Activated T-helper 17 cell treated with anti-CD3 and anti-CD28 coated beads, Interleukin-2, amount 50 U/mL, for 72 hours (primary cell): ENCODE data around the gene TBL3. TPM values are rescaled to one million over a fixed set of nuclear protein-coding genes. Genes with fewer than 3 reads are reported as not detected.

Source experiments
- ATAC-seq: fragments of 150-1000 bp; cut with Tn5 transposase; replicated peaks from 2 replicates; pipeline ENCODE4 v1.10.0; 2021; ENCODE audit warnings: mild to moderate bottlenecking, moderate library complexity
- H3K27ac Mint-ChIP-seq: one replicate; pipeline ENCODE4 v1.8.0; 2022; ENCODE audit warnings: mixed read lengths
- H3K27me3 Mint-ChIP-seq: one replicate; pipeline ENCODE4 v1.8.0; 2022; ENCODE audit warnings: mixed read lengths
- H3K36me3 Mint-ChIP-seq: one replicate; pipeline ENCODE4 v1.8.0; 2022; ENCODE audit warnings: low read depth, mild to moderate bottlenecking, mixed read lengths
- H3K4me1 Mint-ChIP-seq: one replicate; pipeline ENCODE4 v1.8.0; 2022; ENCODE audit warnings: mixed read lengths
- H3K4me3 Mint-ChIP-seq: one replicate; pipeline ENCODE4 v1.8.0; 2022; ENCODE audit warnings: mild to moderate bottlenecking, mixed read lengths
- H3K9me3 Mint-ChIP-seq: one replicate; pipeline ENCODE4 v1.8.0; 2022; ENCODE audit warnings: mixed read lengths
- total RNA-seq, 2 donors: library from RNA; stranded (reverse); gene quantifications; one replicate each; pipeline ENCODE4 v1.2.3, GENCODE V29; 2022

The TBL3 gene
- total RNA-seq, 2 donors from 2014 or later, result 23.0 to 37.3 TPM

GRCh38 chr16:2015117-2015946 is 43.5 kb downstream of the TBL3 start:
- no peak for ATAC-seq
- Mint-ChIP-seq H3K27me3 (peaks cover 4% of the 10 kb centered on the region), H3K4me1 (no peaks in the 10 kb centered on the region), H3K4me3 (no peak overlapping the region), H3K9me3 (no peaks in the 10 kb centered on the region), H3K36me3 (no peaks in the 10 kb centered on the region), H3K27ac (no peak overlapping the region)

GRCh38 chr16:2015947-2016208 is 44.0 kb downstream of the TBL3 start:
- Mint-ChIP-seq H3K27me3 (peaks cover 4% of the 10 kb centered on the region), H3K9me3 (no peaks in the 10 kb centered on the region), H3K4me1 (no peaks in the 10 kb centered on the region), H3K4me3 (no peak overlapping the region), H3K27ac (no peak overlapping the region), H3K36me3 (no peaks in the 10 kb centered on the region)
- no peak for ATAC-seq

- H3K4me1 Mint-ChIP-seq, result no peaks in the 10 kb centered on the region
Measured at GRCh38 chr16:2016407-2016922, 44.6 kb downstream of the TBL3 start.

GRCh38 chr16:2019518-2019920 is 47.7 kb downstream of the TBL3 start, which contains the start of gene NPW:
Gene NPW, plus strand, starts transcription at chr16:2019785.
- H3K4me3 Mint-ChIP-seq, result peak within 1 kb of the TSS; percentile 19
- no peak for ATAC-seq
- no peak within 1 kb of the TSS for H3K27ac Mint-ChIP-seq
- no peaks in the 10 kb centered on the region for H3K4me1 Mint-ChIP-seq
- no peaks in the 10 kb centered on the region for H3K9me3 Mint-ChIP-seq
- H3K36me3 Mint-ChIP-seq, result no peaks in the 10 kb centered on the region
- H3K27me3 Mint-ChIP-seq, result peaks cover 10% of the 10 kb centered on the region

More at GRCh38 chr16:2016407-2016922, 44.6 kb downstream of the TBL3 start:
- peaks cover 4% of the 10 kb centered on the region for H3K27me3 Mint-ChIP-seq
- H3K27ac Mint-ChIP-seq, result no peak overlapping the region
- H3K9me3 Mint-ChIP-seq, result no peaks in the 10 kb centered on the region
- no peaks in the 10 kb centered on the region for H3K36me3 Mint-ChIP-seq
- ATAC-seq, result no peak
- H3K4me3 Mint-ChIP-seq, result no peak overlapping the region

- Mint-ChIP-seq H3K4me3 (peak overlapping the region; percentile 19), H3K4me1 (no peaks in the 10 kb centered on the region), H3K36me3 (no peaks in the 10 kb centered on the region), H3K9me3 (no peaks in the 10 kb centered on the region), H3K27ac (no peak overlapping the region), H3K27me3 (peaks cover 10% of the 10 kb centered on the region)
- ATAC-seq, result no peak
Measured at GRCh38 chr16:2019921-2020831, 48.3 kb downstream of the TBL3 start.

- peak overlapping the region; percentile 72 for H3K27ac Mint-ChIP-seq
- H3K36me3 Mint-ChIP-seq, result no peaks in the 10 kb centered on the region
- H3K9me3 Mint-ChIP-seq, result no peaks in the 10 kb centered on the region
- peak overlapping the region; percentile 68 for H3K4me3 Mint-ChIP-seq
- H3K4me1 Mint-ChIP-seq, result no peaks in the 10 kb centered on the region
- ATAC-seq, result peak; percentile 44
- peaks cover 10% of the 10 kb centered on the region for H3K27me3 Mint-ChIP-seq
Measured at GRCh38 chr16:2022723-2023091, 50.9 kb downstream of the TBL3 start.

GRCh38 chr16:2023092-2024031 is 51.5 kb downstream of the TBL3 start:
- peak overlapping the region; percentile 72 for H3K27ac Mint-ChIP-seq
- H3K9me3 Mint-ChIP-seq, result no peaks in the 10 kb centered on the region
- peaks cover 10% of the 10 kb centered on the region for H3K27me3 Mint-ChIP-seq
- ATAC-seq, result peak; percentile 88
- H3K36me3 Mint-ChIP-seq, result no peaks in the 10 kb centered on the region
- no peaks in the 10 kb centered on the region for H3K4me1 Mint-ChIP-seq
- peak overlapping the region; percentile 68 for H3K4me3 Mint-ChIP-seq

- Mint-ChIP-seq H3K4me1 (no peaks in the 10 kb centered on the region), H3K4me3 (peak overlapping the region; percentile 38), H3K9me3 (no peaks in the 10 kb centered on the region), H3K27ac (no peak overlapping the region), H3K27me3 (peaks cover 6% of the 10 kb centered on the region), H3K36me3 (no peaks in the 10 kb centered on the region)
- ATAC-seq, result no peak
Measured at GRCh38 chr16:2024032-2024420, 52.2 kb downstream of the TBL3 start.

- no peak for ATAC-seq
- no peaks in the 10 kb centered on the region for H3K36me3 Mint-ChIP-seq
- no peak overlapping the region for H3K27ac Mint-ChIP-seq
- no peaks in the 10 kb centered on the region for H3K4me1 Mint-ChIP-seq
- peaks cover 6% of the 10 kb centered on the region for H3K27me3 Mint-ChIP-seq
- no peaks in the 10 kb centered on the region for H3K9me3 Mint-ChIP-seq
- no peak overlapping the region for H3K4me3 Mint-ChIP-seq
Measured at GRCh38 chr16:2025251-2025650, 53.4 kb downstream of the TBL3 start.

GRCh38 chr16:2025878-2026460 is 54.1 kb downstream of the TBL3 start:
- Mint-ChIP-seq H3K4me3 (peak overlapping the region; percentile 39), H3K27ac (no peak overlapping the region), H3K9me3 (no peaks in the 10 kb centered on the region), H3K36me3 (no peaks in the 10 kb centered on the region), H3K4me1 (no peaks in the 10 kb centered on the region), H3K27me3 (peaks cover 6% of the 10 kb centered on the region)
- no peak for ATAC-seq

- ATAC-seq, result no peak
- H3K9me3 Mint-ChIP-seq, result no peaks in the 10 kb centered on the region
- no peak within 1 kb of the TSS for H3K27ac Mint-ChIP-seq
- peaks cover 5% of the 10 kb centered on the region for H3K27me3 Mint-ChIP-seq
- no peaks in the 10 kb centered on the region for H3K36me3 Mint-ChIP-seq
- H3K4me1 Mint-ChIP-seq, result no peaks in the 10 kb centered on the region
- H3K4me3 Mint-ChIP-seq, result peak within 1 kb of the TSS; percentile 59
Measured at GRCh38 chr16:2026461-2027023, 54.7 kb downstream of the TBL3 start, which contains the start of gene NHERF2. Gene NHERF2, plus strand, starts transcription at chr16:2026902. Its CDS starts 104 bp downstream, at chr16:2027006.

- Mint-ChIP-seq H3K4me1 (no peaks in the 10 kb centered on the region), H3K9me3 (no peaks in the 10 kb centered on the region), H3K27me3 (peaks cover 3% of the 10 kb centered on the region), H3K27ac (no peak overlapping the region), H3K4me3 (peak overlapping the region; percentile 59), H3K36me3 (no peaks in the 10 kb centered on the region)
- ATAC-seq, result no peak
Measured at GRCh38 chr16:2027024-2028010, 55.5 kb downstream of the TBL3 start.
